PC-3 (cell line): ENCODE data around the gene TFAP2A. TPM values are rescaled to one million over a fixed set of nuclear protein-coding genes. Genes with fewer than 3 reads are reported as not detected.
A peak's percentile ranks its signal among the peaks of the same experiment; 100 is the strongest.

Source experiments
- ATAC-seq: fragments of 200-7000 bp; cut with Tn5 transposase; 2 replicates; pipeline ENCODE4 v1.9.1; 2020; ENCODE audit warnings: mild to moderate bottlenecking, moderate library complexity
- BruUV-seq: library from RNA; stranded (reverse); fragments of 400-500 nt; replicated peaks from 2 replicates; lab custom pipeline; 2021; lab: Mats Ljungman, UMichigan
- CTCF ChIA-PET: fragments of 300-600 bp; sonication (Branson Sonifier 250); formaldehyde crosslinking; loops from one replicate; lab custom pipeline; 2022; ENCODE audit warnings: antibody characterized with exemption; lab: Charles Lee
- POLR2A ChIA-PET: fragments of 300-600 bp; sonication (Branson Sonifier 250); formaldehyde crosslinking; loops from one replicate; lab custom pipeline; 2022; ENCODE audit warnings: antibody characterized with exemption; ENCODE audit not compliant: unreplicated experiment; lab: Charles Lee
- DNase-seq: peaks from one replicate; pipeline ENCODE4 v3.0.0-alpha.2; 2015
- H2AFZ ChIP-seq: fragments of 300-600 bp; sonication (generic); 2 replicates; pipeline ENCODE4 v1.6.0; 2016; ENCODE audit warnings: antibody characterized with exemption, low read length
- H3F3A ChIP-seq: fragments of 300-600 bp; sonication (generic); one replicate; pipeline ENCODE4 v1.6.0; 2017; ENCODE audit warnings: antibody characterized with exemption, low read length, control low read depth, mild to moderate bottlenecking; ENCODE audit not compliant: unreplicated experiment
- H3K27ac ChIP-seq: fragments of 300-600 bp; sonication (generic); 2 replicates; pipeline ENCODE4 v1.5.1; 2016; ENCODE audit warnings: mild to moderate bottlenecking, low read length
- H3K27me3 ChIP-seq: fragments of 300-600 bp; sonication (generic); 2 replicates; pipeline ENCODE4 v1.6.1; 2016; ENCODE audit warnings: low read length, mixed read lengths
- H3K36me3 ChIP-seq: fragments of 300-600 bp; sonication (generic); 2 replicates; pipeline ENCODE4 v1.6.1; 2016; ENCODE audit warnings: low read depth, mixed run types, low read length, mixed read lengths
- H3K4me1 ChIP-seq: fragments of 300-600 bp; sonication (generic); 2 replicates; pipeline ENCODE4 v1.5.1; 2016; ENCODE audit warnings: low read length; ENCODE audit not compliant: insufficient read depth
- H3K4me2 ChIP-seq: fragments of 300-600 bp; sonication (generic); 2 replicates; pipeline ENCODE4 v1.6.0; 2016; ENCODE audit warnings: low read length
- H3K4me3 ChIP-seq: fragments of 300-600 bp; sonication (generic); 2 replicates; pipeline ENCODE4 v1.5.1; 2016; ENCODE audit warnings: mild to moderate bottlenecking, low read length, mixed read lengths
- H3K79me2 ChIP-seq: fragments of 300-600 bp; sonication (generic); 2 replicates; pipeline ENCODE4 v1.6.1; 2017; ENCODE audit warnings: low read length, mixed read lengths
- H3K9ac ChIP-seq: fragments of 300-600 bp; sonication (generic); 2 replicates; pipeline ENCODE4 v1.6.0; 2016; ENCODE audit warnings: mild to moderate bottlenecking, low read length
- H3K9me2 ChIP-seq: fragments of 300-600 bp; sonication (generic); replicated peaks from 2 replicates; pipeline ENCODE4 v1.6.1; 2016; ENCODE audit warnings: mixed run types, low read length, mixed read lengths
- H3K9me3 ChIP-seq: fragments of 300-600 bp; sonication (generic); 2 replicates; pipeline ENCODE4 v1.6.1; 2016; ENCODE audit warnings: low read length, mixed read lengths
- H4K20me1 ChIP-seq: fragments of 300-600 bp; sonication (generic); 2 replicates; pipeline ENCODE4 v1.6.1; 2016; ENCODE audit warnings: low read length, mixed read lengths
- CTCF ChIP-seq: fragments of 300-600 bp; sonication (generic); conservative IDR thresholded peaks from 2 replicates; pipeline ENCODE4 v1.5.1; 2017; ENCODE audit warnings: antibody characterized with exemption, low read depth, mild to moderate bottlenecking, low read length
- EZH2 ChIP-seq: fragments of 300-600 bp; sonication (generic); IDR thresholded peaks from one replicate; pipeline ENCODE4 v1.6.1; 2017; ENCODE audit warnings: antibody characterized with exemption, mild to moderate bottlenecking, low read length; ENCODE audit not compliant: unreplicated experiment
- EZH2phosphoT487 ChIP-seq: fragments of 300-600 bp; sonication (generic); IDR thresholded peaks from 2 replicates; pipeline ENCODE4 v1.6.1; 2018; ENCODE audit warnings: mild to moderate bottlenecking, antibody characterized with exemption, low read length, borderline replicate concordance
- intact Hi-C: fragments of 100-400 bp; cut with micrococcal nuclease; formaldehyde crosslinking; loops from 2 replicates; pipeline ENCODE4 v1.9.0; 2023
- total RNA-seq: library from RNA; depleted of rRNA; stranded (reverse); fragments of >200 nt; gene quantifications from 2 replicates; pipeline ENCODE4 v1.2.3, GENCODE V29; 2014

Gene TFAP2A
- total RNA-seq, 1 experiment from 2014 or later, result 29.4 TPM

- Histone ChIP-seq H3K36me3 (no peaks in the 10 kb centered on the region), H3K27ac (no peak overlapping the region), H3K4me2 (no peak overlapping the region), H3K9me2 (no peaks in the 10 kb centered on the region), H3F3A (no peaks in the 10 kb centered on the region), H3K9ac (no peak overlapping the region), H3K27me3 (no peaks in the 10 kb centered on the region), H3K79me2 (no peaks in the 10 kb centered on the region), H3K9me3 (no peaks in the 10 kb centered on the region), H2AFZ (0 out of 2 replicates have a peak overlapping the region, but pooled peaks have one; percentile 4), H4K20me1 (no peaks in the 10 kb centered on the region), H3K4me3 (no peak overlapping the region), H3K4me1 (peaks cover 20% of the 10 kb centered on the region)
- DNase-seq (no peak), ATAC-seq (no peak)
- POLR2A ChIA-PET, result interaction anchor here (0.6 kb wide), 1 partner anchor 9 kb away, joined by 3 read pairs; no protein-coding TSS in a partner anchor
- CTCF ChIA-PET, result interaction anchor here (0.6 kb wide), 1 partner anchor 1028 kb away, joined by 5 read pairs; no protein-coding TSS in a partner anchor
- BruUV-seq, result no TSS peak
- intact Hi-C loops, result no loop called here
- no peak for TF ChIP-seq EZH2
- no peak for TF ChIP-seq EZH2phosphoT487
- no peak for TF ChIP-seq CTCF
These were observed 16.7 kb upstream of the TFAP2A start for GRCh38 chr6:10431423-10432164.

- Histone ChIP-seq H3F3A (no peaks in the 10 kb centered on the region), H3K36me3 (no peaks in the 10 kb centered on the region), H3K9ac (peak overlapping the region; percentile 27), H3K27ac (no peak overlapping the region), H3K4me1 (peaks cover 20% of the 10 kb centered on the region), H3K9me3 (no peaks in the 10 kb centered on the region), H3K4me2 (peak overlapping the region; percentile 83), H2AFZ (peak overlapping the region; percentile 88), H3K27me3 (no peaks in the 10 kb centered on the region), H3K9me2 (no peaks in the 10 kb centered on the region), H4K20me1 (no peaks in the 10 kb centered on the region), H3K79me2 (no peaks in the 10 kb centered on the region), H3K4me3 (peak overlapping the region; percentile 60)
- DNase-seq (peak; percentile 75), ATAC-seq (peak; percentile 92)
- ChIA-PET CTCF (interaction anchor here (0.5 to 1.4 kb wide), 10 partner anchors 10 to 1997 kb away, joined by 3 to 19 read pairs (median 4); partner anchors contain the start of gene TFAP2A), POLR2A (interaction anchor here (0.6 to 0.7 kb wide), 2 partner anchors 17 to 581 kb away, joined by 3 to 6 read pairs; no protein-coding TSS in a partner anchor)
- BruUV-seq, result TSS peak; percentile 77
- TF ChIP-seq EZH2, result no peak
- TF ChIP-seq CTCF, result peak; percentile 90
- TF ChIP-seq EZH2phosphoT487, result no peak
- intact Hi-C loops, result loop anchor here (1.0 to 2.0 kb wide), 3 partner anchors 890 to 1180 kb away; no protein-coding TSS in a partner anchor
These were observed 15.0 kb upstream of the TFAP2A start for GRCh38 chr6:10429638-10430427.
